ENCODE data around the gene MAP3K7.

Gene MAP3K7

DNA sequence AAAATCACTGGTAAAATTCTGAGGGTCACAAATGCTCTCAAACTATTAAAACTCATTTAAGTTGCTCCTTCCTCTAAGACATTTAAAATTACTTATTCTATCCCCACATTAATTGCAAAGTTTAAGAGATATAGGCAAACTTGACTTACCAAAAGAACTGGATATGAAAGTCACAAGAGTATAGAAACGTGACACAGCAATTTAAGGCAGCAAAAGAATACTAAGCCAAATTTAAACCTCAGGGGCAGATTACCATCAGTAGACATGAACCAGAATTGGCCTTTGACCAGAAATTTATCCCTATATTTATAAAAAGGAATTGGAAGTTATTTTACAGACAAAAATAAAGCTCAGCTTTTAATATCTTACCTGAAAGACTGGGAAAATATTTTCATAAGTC, 56.0 kb downstream of the MAP3K7 start:
- DNase-seq (ENCODE audit: low read depth), result no peak

DNA sequence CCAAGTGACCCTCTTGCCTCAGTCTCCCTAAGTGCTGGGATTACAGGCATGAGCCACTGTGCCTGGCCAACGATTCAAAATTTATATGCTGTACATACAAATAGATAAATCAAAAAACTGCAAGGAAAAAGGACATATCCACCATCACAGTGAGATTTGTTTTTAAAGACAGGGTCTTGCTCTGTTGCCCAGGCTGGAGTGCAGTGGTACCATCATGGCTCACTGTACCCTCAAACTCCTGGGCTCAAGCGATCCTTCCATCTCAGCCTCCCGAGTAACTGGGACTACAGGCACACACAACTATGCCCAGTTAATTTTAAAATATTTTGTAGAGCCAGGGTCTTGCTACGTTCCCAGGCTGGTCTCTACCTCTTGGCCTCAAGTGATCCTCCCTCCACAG, 61.5 kb downstream of the MAP3K7 start:
- no peak for DNase-seq (ENCODE audit: low read depth)

DNA sequence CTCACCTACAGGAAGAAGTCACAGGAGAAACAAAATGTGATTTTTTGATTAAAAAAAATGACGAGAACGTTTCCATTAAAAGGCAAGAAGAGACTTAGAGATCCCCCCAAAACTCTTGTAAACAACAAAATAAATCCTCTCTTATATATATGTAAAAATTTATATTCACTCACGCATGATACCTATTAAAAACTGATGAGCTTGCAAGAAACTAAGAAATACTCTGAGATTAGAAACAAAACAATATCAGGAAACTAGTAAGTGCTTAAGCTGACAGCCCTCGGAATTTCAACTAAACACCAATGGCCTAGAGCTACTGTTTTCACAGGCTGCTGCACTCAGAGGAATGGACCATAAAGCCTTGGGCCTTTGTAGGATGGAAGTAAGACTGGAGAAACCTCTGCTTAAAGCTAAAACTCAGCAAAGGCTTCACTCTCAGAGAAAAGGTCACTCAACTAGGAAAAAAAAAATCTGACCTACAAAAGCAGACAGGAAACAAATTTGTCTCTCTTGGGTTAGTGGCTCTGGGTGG, 63.0 kb downstream of the MAP3K7 start:
- DNase-seq (ENCODE audit: low read depth), result no peak

DNA sequence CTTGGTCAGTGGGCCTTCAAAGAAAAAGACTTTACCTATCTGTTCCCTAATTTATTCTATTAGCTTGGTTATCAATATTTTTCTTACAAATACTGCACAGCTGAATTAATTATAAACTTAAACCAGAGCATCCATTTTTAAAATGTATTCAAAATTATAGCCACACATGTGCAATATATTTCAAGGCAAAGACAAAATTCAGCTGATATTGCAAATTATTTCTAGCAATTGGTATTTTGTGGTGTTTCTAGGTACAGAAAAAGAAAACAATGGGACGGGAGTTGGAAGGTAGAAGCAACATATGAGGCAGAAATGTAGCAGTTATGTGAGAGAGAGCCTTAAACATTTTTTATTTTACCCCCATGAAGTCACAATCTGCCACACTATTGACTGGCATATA, 64.9 kb downstream of the MAP3K7 start:
- no peak for DNase-seq (ENCODE audit: low read depth)

DNA sequence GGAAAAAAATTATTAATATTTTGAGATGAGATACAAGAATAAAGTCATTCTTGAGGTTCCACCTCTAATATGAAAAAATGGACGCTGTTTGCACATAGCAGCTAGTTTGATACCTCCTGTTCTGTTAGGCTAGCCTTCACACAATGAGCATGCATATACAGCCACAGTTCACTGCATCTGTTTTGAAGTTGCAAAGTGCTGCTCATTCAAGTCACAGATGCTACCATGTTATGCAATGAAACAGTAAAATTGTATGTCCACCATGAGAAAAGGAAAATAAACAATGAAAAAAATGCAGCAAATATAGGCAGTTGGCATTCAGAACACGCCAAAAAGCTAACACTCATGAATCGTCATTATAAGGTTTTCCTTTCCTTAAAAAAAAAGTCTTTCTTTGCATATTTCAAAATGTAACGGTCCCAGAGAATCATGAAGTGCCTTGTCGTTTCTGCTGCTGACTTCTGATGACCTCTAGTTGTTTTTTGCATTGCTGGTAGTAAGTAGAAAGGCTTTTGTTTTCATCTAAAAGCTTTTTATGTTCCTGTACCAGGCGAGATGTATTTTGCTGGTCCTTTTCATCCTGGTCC, 70.7 kb downstream of the MAP3K7 start:
- no peak for DNase-seq (ENCODE audit: low read depth)

DNA sequence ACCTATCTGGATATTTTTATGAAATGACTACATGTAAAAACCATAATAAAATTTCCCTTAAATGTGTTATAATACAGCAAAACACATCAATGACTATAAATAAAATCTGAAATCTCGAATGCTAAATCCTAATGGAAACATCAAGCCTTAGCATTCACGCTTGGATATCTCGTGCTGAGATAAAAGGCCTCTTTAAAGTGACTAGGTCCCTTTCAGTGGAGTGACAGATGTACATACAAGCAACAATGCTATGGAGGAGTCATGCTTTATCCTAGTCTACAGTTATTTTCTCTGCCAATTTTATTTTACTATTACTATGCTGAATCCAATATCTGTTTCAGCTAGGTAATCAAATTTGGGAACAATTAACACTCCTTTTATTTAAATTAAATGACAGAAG, 72.4 kb downstream of the MAP3K7 start:
- DNase-seq (ENCODE audit: low read depth), result no peak

DNA sequence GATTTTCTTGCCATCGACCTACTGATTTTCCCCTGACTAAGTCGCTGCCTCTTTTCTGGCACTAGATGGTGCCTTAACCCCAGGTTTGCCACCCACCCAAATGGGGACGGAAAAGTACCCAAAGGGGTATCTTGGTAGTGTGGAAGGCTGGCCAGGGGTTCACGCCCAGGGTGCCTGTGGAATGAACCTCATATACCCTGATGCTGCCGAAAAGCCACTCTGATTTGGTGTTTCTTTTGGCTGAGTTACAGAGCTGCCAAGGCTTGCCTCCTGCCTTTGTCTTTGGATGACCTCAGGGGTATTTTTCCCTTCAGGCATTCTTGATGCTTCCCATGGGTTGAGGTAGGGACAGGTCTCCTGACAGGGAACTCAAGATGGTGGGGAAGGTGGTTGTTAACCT, 78.1 kb downstream of the MAP3K7 start:
- no peak for DNase-seq (ENCODE audit: low read depth)

DNA sequence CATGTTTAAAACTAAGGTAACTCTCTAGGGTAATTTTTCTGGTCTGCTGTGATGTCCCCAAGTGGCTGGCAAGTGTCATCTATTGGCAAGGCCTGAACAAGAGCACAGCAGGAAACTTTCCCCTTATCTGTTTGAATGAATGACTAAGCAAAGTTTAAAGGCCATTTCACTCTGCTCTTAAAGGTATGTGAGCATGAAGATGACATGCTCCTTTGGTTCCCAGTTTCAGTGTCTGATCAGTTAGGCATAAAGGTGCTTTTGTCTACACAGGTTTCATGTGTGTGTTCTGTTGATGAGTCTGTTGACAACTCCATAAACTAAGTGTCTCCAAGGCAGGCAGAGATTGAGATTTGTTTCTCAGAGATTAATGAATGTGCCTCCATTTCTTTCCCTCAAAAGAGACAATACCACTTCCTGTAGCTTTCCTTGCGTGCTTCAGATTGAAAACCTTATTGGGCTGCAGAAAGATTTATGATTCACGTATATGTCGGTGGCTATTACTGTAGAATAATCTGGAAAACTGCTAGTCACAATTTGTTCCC, 83.9 kb downstream of the MAP3K7 start:
- DNase-seq (ENCODE audit: low read depth), result no peak

DNA sequence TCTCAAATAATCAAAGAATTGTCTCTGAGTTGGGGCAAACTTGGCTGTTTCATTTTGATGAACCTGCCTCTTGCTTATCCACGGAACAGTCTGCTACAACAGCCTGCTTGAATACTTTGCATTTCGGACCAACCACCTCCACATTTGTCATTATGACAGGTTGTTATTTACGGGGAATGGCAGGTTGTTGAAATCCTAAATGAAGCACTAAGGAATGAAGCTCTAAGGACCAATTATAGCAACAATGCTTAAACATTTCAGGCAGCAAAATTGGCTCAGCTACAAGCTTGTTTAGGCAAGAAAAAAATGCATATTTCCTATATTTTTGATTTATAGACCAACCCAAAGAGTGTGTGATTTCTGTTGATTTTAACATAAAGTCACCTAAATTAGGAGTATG, 84.5 kb downstream of the MAP3K7 start:
- no peak for DNase-seq (ENCODE audit: low read depth)

DNA sequence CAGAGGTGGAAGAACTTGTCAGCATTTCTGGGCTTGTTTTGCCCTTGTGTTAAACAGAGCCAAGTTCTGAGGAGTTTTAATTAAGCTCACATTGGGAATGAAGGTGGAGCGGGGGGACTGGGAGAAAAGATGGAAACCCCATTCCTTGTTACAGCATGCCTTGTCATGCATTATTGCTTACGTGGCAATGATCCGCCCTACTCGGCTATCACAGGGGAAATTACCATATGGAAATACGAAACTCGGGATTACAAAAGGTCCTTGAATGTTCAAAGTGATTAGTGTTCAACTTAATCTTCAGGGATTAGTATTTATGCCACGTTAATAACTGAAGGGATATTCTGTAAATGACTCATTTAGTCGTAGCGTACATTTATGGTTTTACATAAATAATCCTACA, 86.4 kb downstream of the MAP3K7 start:
- DNase-seq (ENCODE audit: low read depth), result no peak

DNA sequence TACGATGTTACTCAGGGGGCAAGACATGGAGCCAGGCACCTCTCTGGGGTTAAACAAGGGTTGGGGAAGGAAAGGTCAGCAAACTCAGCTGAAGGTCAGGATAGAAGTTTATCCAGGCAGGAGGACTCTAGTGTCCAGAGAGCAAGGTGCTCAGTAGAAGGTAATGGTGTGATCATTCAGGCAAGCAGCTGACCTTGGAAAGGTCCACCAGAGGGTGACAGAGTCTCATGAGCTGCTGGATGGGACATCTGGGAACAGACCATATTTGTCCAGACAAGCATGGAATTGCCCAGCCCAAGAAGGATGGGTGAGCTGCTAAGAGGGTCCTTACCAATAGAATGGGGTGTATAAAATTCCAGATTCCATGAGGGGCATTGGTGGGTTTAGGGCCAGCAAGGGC, 89.5 kb downstream of the MAP3K7 start:
- DNase-seq (ENCODE audit: low read depth), result no peak

DNA sequence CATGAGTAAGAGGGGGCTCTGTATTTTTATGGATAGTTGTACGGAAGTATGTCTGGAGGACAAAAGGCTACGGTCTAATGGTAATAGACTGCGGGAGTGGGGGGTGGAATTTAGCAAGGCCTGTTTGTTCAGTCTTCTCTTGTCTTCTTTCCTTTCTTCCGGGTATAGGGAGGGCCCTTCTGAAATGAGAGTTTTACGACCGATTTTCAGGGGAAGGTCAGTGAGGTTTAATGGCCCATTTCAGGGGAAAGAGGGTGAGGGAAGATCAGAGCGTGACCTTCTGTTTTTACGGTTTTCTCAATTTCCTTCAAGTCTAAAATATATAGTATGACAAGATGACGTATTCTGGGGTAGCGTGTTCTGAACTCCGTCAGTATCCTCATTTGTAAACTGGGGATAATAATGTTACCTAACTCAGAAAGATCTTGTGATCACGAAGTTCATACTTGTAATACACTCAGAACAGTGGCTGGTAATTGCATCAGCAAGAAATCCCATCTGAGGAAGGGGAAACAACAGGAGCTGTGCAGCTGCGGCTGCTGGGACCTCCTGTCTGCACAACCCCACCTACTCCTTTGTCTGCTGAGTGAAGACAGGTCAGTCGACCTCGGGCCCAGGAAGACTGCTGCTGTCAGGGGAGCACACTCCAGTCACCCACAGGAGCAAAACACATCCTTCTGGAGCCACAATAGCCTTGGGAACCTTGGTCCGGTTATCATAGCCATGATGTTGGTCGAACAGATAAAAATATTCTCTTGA, 90.4 kb downstream of the MAP3K7 start:
- no peak for DNase-seq (ENCODE audit: low read depth)

DNA sequence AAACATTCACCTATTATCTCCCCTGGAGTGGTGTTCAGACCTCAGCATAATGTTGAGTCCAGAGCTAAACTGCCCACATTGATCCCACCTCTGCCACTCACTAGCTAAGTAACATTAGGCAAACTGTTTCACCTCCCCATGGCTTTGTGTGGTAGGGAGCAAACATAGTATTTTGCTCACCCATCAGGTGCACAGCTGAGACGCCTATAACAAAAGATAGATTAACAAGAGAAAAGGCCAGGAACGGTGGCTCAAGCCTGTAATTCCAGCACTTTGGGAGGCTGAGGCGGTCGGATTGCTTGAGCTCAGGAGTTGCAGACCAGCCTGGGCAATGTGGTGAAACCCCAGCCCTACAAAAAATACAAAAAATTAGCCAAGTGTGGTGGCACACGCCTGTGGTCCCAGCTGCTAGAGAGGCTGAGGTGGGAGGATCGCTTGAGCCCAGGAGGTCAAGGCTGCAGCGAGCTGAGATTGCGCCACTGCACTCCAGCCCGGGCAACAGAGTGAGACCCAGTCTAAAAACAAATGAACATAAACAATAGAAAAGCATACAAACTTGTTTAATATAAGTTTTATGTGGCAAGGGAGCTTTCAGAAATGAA, 91.6 kb downstream of the MAP3K7 start:
- DNase-seq (ENCODE audit: low read depth), result no peak

DNA sequence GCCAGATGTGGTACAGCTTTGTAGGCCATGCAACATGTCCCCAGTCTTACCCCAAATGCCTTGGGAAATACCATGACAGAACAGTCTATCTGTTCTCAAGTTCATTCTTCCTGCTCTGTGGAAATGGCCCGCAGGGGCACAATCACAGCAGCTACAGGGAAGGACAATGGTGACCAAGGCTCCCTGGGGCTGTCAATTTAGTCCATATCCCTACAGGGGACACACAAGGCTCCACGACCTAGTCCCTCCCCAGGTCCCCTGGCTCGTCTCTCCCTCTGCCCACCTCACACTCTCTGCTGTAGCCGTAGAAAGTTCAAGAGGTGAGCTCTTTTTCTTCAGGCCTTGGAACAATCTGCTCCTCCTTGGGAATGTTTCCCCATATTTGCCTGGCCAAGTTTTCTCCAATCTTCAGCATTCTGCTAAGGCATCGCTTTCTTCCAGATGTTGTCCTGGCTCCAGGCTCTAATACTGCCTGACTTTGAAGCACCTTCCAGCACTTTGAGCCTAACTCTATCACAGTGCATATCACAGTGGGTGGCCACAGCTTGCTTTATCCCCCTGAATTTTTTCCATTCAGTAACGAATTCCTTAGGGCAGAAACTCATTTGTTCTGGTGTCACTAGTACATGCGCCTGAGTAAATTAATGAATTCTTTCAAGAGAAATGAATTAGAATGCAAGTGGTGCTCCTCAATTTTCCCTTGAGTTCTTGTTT, 92.6 kb downstream of the MAP3K7 start:
- no peak for DNase-seq (ENCODE audit: low read depth)

DNA sequence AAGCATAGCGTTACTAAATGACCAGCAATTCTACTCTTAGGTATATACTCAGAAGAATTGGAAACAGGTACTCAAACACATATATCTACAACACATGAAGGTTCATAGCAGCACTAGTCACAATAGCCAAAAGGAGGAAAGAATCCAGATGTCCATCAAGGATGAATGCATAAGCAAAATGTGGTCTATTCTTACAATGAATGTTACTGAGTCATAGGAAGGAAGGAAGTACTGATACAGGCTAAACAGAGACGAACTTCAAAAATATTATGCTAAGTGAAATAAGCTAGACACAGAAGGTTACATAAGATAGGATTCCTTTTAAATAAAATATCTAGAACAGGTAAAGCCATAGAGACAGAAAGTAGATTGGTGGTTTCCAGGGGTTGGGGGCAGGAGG, 93.5 kb downstream of the MAP3K7 start:
- no peak for DNase-seq (ENCODE audit: low read depth)

DNA sequence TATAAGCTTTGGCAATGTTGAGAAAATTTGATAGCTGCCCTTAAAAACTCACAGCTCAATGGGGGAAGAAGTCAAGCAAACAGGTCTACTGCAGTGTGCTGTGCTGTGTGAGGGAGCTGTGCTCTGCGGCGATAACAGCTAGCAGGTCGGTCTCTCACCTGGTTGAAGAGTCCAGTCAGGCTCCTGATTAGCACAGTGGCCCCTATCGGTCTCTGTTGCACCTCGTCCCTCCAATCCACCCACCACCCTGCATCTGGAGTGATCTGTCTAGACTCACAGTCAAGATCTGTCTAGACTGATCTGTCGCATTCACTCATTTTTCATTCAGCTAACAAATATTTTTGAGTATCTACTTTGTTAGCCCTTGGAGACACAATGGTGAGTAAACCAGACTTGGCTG, 94.1 kb downstream of the MAP3K7 start:
- no peak for DNase-seq (ENCODE audit: low read depth)

DNA sequence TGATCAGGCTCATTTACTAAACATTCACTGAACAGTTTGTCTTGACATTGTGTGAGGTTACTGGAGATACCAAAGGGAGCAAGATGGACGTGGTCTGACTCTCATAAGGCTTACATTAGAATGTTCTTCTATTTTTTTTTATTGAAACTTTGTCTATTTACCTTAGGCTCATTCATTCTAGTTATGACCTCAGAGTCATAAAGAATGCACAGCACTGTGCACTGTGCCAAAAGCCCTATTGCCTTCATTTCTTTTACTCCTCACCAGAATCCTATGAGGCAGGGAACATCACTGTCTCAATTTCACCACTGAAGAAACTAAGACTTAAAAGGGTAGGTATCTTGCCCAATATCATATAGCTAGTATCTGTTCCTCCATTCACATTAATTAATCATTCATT, 94.5 kb downstream of the MAP3K7 start:
- DNase-seq (ENCODE audit: low read depth), result no peak

DNA sequence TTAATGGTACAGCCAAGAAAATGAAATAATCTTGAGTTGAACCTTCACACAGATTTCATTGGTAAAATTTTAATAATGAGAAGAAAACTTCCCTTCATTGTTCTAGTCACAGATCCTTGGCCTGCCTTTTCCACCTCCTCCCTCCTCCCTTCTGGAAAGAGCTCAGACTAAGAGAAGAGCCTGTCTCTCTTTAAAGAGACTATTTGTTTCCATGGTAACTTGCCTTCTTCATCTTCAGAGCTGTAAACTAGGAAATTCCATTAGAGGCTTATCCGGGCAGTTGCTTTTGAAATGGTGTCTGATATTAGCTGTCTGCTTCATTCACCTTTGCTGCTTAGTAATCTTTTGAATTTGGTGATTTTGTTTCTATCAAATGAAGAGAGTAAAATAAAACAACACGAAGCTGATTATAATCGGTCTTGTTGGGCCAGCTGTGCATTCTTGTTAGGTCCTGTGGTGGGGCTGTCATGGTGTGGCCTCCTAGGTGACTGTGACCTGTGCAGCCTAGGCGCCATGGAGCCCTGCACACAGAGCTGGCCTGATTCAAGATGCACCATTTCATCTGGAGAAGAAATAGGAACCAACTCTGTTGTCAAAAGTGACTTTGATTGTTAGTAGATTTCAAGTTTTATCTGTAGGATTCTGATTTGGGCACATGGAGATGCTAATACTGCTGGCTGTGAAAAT, 96.7 kb downstream of the MAP3K7 start:
- no peak for DNase-seq (ENCODE audit: low read depth)

DNA sequence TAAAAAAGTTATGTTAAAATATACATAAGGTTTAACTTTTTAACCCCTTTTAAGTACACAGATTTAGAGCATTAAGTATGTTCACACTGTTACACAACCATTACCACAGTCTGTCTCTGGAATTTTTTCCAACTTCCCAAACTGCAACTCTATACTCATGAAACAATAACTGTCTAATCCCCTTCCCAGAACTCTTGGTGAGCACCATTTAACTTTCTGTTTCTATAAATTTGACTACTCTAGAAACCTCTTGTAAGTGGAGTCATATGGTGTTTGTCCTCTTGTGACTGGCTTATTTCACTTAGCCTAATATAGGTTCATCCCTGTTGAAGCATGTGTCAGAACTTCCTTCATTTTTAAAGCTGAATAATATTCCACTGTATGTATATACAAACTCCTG, 98.1 kb downstream of the MAP3K7 start:
- DNase-seq (ENCODE audit: low read depth), result no peak

DNA sequence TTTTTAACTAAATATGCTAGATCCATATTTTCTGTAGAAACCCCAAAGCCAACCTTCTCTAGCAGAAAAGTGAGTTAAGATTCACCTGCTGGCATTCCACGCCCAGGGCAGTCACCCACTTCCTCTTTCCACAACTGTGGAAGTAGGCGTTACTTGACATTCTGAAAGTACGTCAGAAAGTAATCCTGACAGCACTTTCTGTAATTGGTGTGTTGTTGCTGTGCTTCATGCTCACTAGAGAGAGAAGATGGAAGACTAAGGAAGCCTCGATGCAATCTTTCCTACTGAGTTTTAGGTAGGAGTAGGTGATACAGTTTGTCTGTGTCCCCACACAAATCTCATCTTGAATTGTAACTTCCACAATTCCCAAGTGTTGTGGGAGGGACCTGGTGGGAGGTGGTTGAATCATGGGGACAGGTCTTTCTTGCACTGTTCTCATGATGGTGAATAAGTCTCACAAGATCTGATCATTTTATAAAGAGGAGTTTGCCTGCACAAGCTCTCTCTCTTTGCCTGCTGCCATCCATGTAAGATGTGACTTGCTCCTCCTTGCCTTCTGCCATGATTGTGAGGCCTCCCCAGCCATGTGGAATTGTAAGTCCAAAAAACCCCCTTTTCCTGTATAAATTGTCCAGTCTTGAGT, 101.1 kb downstream of the MAP3K7 start:
- no peak for DNase-seq (ENCODE audit: low read depth)

DNA sequence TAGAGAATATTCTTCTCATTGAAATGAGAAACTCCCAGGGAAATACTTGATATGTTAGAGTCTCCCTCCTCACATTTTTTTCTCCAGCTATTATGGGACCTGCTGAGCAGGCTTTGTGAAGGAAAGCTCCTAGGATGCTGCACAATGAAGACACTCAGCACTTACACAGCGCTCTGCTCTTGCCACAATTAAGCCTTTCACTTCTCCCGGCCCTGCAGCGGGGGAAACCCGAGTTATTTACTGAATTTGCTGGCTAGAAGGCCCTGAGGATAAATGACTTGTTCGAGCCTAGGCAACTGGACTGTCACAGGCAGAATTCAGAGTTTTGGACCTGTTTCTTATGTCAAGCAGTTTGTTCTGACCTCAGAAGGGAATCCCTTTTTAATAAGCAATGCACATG, 102.0 kb downstream of the MAP3K7 start:
- no peak for DNase-seq (ENCODE audit: low read depth)
